Retinal pigment epithelial cell (primary cell): Measurements from ENCODE around the gene STAMBPL1.

ENCODE experiments used
- DNase-seq: peaks from one replicate; pipeline ENCODE4 v3.0.0-alpha.2; 2010; ENCODE audit warnings: low read depth
- H3K4me3 ChIP-seq: 2 replicates; pipeline ENCODE4 v1.5.1; 2011; ENCODE audit warnings: mild to moderate bottlenecking, low read length, control low read depth, moderate library complexity
- CTCF ChIP-seq: conservative IDR thresholded peaks from 2 replicates; pipeline ENCODE4 v1.5.1; 2011; ENCODE audit warnings: low read depth, low read length, control low read depth, inconsistent platforms

The STAMBPL1 gene

GRCh38 chr10:88954458-88955083 lies 74.5 kb downstream of the STAMBPL1 start:
- no peak for DNase-seq
- H3K4me3 ChIP-seq = no peak overlapping the region
- TF ChIP-seq CTCF = no peak

- no peak for DNase-seq
These were observed 77.3 kb downstream of the STAMBPL1 start for GRCh38 chr10:88957381-88957780.

GRCh38 chr10:88958721-88959120 lies 78.7 kb downstream of the STAMBPL1 start:
- no peak for TF ChIP-seq CTCF
- H3K4me3 ChIP-seq = no peak overlapping the region
- DNase-seq = no peak

More at GRCh38 chr10:88957381-88957780, 77.3 kb downstream of the STAMBPL1 start:
- no peak for TF ChIP-seq CTCF
- no peak overlapping the region for H3K4me3 ChIP-seq

GRCh38 chr10:88960802-88961201 lies 80.8 kb downstream of the STAMBPL1 start:
- no peak overlapping the region for H3K4me3 ChIP-seq
- TF ChIP-seq CTCF = no peak
- DNase-seq = no peak

- TF ChIP-seq CTCF = no peak
- DNase-seq = no peak
- H3K4me3 ChIP-seq = no peak overlapping the region
These were observed 81.2 kb downstream of the STAMBPL1 start for GRCh38 chr10:88961266-88961665.

- no peak for DNase-seq
- no peak for TF ChIP-seq CTCF
- H3K4me3 ChIP-seq = no peak overlapping the region
These were observed 82.3 kb downstream of the STAMBPL1 start for GRCh38 chr10:88962336-88962735.

- no peak for TF ChIP-seq CTCF
These were observed 83.3 kb downstream of the STAMBPL1 start for GRCh38 chr10:88963318-88963717.

More at GRCh38 chr10:88963318-88963717, 83.3 kb downstream of the STAMBPL1 start:
- H3K4me3 ChIP-seq = no peak overlapping the region
- no peak for DNase-seq
